ENCODE results near the gene ATP1A2.
"Not testable (repeated sequence)": the region's sequence is repeated elsewhere in the genome, so short reads cannot be mapped to it uniquely, and the experiment has no call there.

Gene ATP1A2

DNA sequence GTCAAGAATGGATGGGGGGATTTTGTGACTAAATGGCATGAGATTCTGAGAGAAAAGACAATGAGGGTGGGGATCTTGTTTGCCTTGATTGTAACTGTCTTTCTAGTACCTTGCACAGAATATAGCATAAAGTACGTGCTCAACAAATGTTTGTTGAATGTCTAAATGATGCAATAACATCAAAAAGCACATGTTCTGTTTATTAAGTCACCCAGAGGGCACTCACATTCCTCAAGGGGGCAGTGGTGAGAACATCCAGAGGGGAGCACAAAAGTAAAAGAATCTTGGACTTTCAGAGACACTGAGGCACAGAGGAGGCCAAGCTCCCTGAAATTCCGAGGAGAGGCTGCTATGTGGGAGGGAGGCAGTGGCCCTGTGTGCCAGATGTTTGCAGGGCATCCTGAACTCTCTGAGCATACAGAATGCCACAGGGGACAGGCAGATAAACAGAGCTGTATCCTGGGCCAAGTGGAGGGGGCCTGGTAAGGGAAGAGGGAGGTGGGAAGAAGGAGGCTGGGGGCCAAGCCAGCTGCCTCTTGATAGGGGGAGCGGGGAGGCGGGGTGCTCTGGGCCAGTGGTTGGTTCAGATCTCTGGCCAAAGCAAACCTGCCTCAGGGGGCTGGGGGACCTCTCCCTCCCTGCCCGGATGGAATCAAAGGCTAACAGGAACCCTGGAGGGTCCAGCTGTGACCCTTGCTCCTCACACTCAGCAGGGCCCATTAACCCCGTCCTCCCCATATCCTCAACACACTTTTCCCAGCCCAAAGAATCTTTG lies 6.5 kb upstream of the ATP1A2 start:
- DNase-seq (ENCODE audit: low read depth) = peak; percentile 68
- TF ChIP-seq, protein P1, sequence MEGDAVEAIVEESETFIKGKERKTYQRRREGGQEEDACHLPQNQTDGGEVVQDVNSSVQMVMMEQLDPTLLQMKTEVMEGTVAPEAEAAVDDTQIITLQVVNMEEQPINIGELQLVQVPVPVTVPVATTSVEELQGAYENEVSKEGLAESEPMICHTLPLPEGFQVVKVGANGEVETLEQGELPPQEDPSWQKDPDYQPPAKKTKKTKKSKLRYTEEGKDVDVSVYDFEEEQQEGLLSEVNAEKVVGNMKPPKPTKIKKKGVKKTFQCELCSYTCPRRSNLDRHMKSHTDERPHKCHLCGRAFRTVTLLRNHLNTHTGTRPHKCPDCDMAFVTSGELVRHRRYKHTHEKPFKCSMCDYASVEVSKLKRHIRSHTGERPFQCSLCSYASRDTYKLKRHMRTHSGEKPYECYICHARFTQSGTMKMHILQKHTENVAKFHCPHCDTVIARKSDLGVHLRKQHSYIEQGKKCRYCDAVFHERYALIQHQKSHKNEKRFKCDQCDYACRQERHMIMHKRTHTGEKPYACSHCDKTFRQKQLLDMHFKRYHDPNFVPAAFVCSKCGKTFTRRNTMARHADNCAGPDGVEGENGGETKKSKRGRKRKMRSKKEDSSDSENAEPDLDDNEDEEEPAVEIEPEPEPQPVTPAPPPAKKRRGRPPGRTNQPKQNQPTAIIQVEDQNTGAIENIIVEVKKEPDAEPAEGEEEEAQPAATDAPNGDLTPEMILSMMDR (IDR thresholded peaks at IDR 0.05; ENCODE audit: low read length, missing control alignments) = peak; percentile 68
- H3K4me3 ChIP-seq (replicated peaks; ENCODE audit: low read depth, low read length) = no peak overlapping the region

DNA sequence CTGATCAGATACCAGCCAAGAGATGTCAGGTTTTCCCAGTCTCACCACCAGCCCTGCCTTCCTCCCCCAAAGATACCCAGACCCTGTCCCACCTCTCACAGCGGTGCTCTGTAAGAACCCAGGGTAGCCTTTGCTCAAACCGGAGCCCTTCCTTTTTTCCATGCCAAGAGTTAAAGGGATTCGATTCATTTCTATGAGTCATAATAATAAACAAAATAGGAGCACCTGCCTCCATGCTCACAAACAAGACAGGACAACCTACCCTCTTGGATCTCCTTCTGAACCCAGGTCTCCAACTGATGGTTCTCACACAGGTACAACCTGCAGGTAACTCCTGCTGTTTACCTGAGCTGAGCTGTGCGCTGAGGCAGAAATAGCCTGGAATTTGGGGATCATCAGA lies 5.9 kb upstream of the ATP1A2 start:
- no peak for DNase-seq (ENCODE audit: low read depth)
- H3K4me3 ChIP-seq (replicated peaks; ENCODE audit: low read depth, low read length) = no peak overlapping the region
- TF ChIP-seq, protein P1 (IDR thresholded peaks at IDR 0.05; ENCODE audit: low read length, missing control alignments) = no peak

DNA sequence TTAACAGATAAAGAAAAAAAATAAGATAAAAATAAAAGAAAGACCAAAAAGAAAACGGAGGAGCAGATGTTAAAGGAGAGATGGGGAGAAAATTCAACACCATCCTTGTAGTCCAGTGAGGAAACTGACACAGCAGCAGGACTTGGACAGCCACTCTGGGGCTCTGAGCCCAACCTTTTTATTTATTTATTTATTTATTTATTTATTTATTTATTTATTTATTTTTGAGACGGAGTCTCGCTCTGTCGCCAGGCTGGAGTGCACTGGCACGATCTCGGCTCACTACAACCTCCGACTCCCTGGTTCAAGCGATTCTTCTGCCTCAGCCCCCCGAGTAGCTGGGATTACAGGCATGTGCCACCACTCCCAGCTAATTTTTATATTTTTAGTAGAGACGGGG lies 4.1 kb upstream of the ATP1A2 start:
- not testable (repeated sequence) for DNase-seq (ENCODE audit: low read depth); H3K4me3 ChIP-seq (replicated peaks; ENCODE audit: low read depth, low read length)

DNA sequence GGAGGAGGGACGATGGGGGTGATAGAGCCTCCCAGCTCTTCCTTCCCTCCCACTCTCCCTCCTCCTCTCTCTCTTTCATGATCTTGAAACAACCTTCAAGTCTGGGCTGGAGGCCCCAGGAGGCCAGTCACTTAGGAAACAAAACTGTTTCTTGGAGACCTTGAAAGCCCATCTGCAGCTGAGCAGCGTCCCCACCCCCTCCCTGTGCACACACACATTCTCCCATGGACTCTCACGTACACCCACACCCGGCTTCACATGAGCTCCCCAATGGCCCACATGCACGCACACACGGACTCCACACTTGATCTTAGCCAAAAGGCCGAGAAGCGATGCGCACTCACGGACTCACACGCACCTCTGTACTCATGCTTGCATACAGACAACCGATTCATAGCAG lies 3.2 kb upstream of the ATP1A2 start:
- TF ChIP-seq, protein P1 (IDR thresholded peaks at IDR 0.05; ENCODE audit: low read length, missing control alignments) = no peak
- no peak for DNase-seq (ENCODE audit: low read depth)
- no peak overlapping the region for H3K4me3 ChIP-seq (replicated peaks; ENCODE audit: low read depth, low read length)

DNA sequence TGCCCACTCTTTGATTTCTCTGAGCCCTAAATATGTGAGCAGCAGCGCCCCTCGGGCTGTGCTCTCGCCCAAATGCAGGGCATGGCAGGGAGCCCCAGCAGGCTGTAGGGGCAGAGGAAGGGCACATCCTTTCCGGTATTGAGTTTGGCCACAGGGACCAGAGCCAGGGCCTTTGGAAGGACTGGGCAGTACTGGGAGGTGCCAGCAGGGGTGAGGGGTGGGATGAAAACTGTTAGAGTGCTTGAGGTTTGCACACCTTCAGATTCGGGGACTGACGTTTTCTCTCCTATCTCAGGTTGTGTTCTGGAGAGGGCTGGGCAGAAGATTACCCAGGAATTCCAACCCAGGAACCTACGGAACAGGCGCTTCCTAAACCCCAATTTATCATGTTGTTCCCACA lies 2.2 kb upstream of the ATP1A2 start:
- TF ChIP-seq, protein P1 (IDR thresholded peaks at IDR 0.05; ENCODE audit: low read length, missing control alignments) = no peak
- no peak for DNase-seq (ENCODE audit: low read depth)
- H3K4me3 ChIP-seq (replicated peaks; ENCODE audit: low read depth, low read length) = no peak overlapping the region

DNA sequence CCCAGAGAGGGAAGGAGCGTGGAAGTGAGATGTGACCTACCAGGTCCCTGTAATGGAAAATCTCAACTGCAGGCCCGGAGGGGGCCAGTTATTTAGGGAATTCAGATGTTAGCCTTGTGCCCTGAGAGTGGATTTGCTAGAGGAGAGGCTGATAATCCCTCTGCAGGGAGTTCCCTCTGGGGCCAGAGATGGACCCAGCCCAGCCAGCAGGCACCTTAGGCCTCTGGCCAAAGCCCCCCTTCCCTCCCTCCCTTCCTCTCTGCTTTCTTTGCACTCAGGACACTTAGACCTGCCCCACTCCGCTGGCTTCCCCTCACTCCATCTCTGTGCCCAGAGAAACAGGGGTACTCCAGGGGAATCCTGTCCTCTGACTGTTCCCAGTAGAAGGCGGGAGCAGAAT lies 1.5 kb upstream of the ATP1A2 start:
- TF ChIP-seq, protein P1 (IDR thresholded peaks at IDR 0.05; ENCODE audit: low read length, missing control alignments) = no peak
- no peak overlapping the region for H3K4me3 ChIP-seq (replicated peaks; ENCODE audit: low read depth, low read length)
- DNase-seq (ENCODE audit: low read depth) = no peak

DNA sequence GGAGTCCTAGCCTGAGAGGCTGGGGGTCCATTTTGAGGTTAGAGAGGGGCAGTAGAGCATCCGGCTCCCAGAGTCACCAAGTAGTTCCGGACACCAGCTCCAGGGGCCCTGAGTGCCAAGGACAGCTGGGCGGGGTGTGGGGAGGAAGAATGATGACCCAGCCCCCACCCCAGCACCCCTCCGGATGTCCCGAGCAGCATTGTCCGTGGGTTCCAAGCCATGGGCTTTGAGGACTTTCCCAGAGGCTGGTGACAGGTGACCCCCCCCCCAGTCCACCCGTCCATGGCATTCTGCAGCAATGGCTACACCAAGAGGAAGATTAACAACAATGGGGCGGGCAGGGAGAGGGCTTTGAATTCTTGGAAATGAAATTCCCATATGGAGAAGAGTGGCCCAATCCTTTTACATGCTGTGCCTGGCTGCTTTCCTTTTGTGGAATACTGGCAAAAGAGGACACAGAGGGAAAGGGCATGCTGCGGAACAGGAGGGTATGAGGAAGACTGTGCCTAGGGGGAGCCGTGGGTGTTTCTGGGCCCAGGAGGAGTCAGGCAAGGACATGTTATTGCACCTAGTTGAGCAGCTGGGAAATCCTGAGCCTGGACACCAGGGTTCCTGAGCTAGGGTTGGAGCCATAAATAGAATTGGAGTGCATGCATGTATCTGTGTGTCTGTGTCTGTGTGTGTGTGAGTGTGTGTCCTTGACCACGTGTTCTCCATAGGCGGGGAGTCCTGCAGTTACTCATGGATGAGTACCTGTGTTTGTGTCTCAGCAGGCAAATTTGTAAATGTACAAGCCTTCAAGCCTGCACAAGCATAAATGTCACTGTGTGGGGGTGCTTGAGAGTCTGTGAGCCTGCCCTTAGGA lies 956 bp downstream of the ATP1A2 start:
- H3K4me3 ChIP-seq (replicated peaks; ENCODE audit: low read depth, low read length) = no peak overlapping the region
- DNase-seq (ENCODE audit: low read depth) = peak; percentile 27
- TF ChIP-seq, protein P1 (IDR thresholded peaks at IDR 0.05; ENCODE audit: low read length, missing control alignments) = no peak

Measured in fibroblast of pulmonary artery (primary cell).